PC-9 (cell line): ENCODE results near the gene SLC24A1. TPM values are rescaled to one million over a fixed set of nuclear protein-coding genes. Genes with fewer than 3 reads are reported as not detected.

Experiments used
- BruUV-seq: library from RNA; stranded (reverse); fragments of 400-500 nt; replicated peaks from 2 replicates; lab custom pipeline; 2021; lab: Mats Ljungman, UMichigan
- CTCF ChIA-PET: fragments of 300-600 bp; sonication (Branson Sonifier 250); formaldehyde crosslinking; loops from one replicate; lab custom pipeline; 2022; ENCODE audit warnings: antibody characterized with exemption; lab: Charles Lee
- POLR2A ChIA-PET: fragments of 300-600 bp; sonication (Branson Sonifier 250); formaldehyde crosslinking; loops from one replicate; lab custom pipeline; 2022; ENCODE audit warnings: antibody characterized with exemption; ENCODE audit not compliant: unreplicated experiment; lab: Charles Lee
- DNase-seq, 2 experiments: peaks; one replicate each; pipeline versions ENCODE4 v3.0.0 to v3.0.0-alpha.2; 2015 to 2022; ENCODE audit warnings: mixed read lengths in 1 of 2
- H2AFZ ChIP-seq: fragments of 200-600 bp; sonication (generic); 2 replicates; pipeline ENCODE4 v1.8.1; 2017; ENCODE audit warnings: antibody characterized with exemption
- H3F3A ChIP-seq: fragments of 200-600 bp; sonication (generic); 2 replicates; pipeline ENCODE4 v1.8.1; 2017; ENCODE audit warnings: antibody characterized with exemption, mild to moderate bottlenecking, low read depth; ENCODE audit not compliant: insufficient read depth
- H3K27ac ChIP-seq: fragments of 200-600 bp; sonication (generic); 2 replicates; pipeline ENCODE4 v1.6.1; 2016; ENCODE audit warnings: mixed run types
- H3K27me3 ChIP-seq: fragments of 200-600 bp; sonication (generic); 2 replicates; pipeline ENCODE4 v1.6.1; 2016; ENCODE audit warnings: low read depth, mixed run types; ENCODE audit not compliant: insufficient read depth
- H3K36me3 ChIP-seq: fragments of 200-600 bp; sonication (generic); 2 replicates; pipeline ENCODE4 v1.6.1; 2016; ENCODE audit warnings: low read depth, mixed run types
- H3K4me1 ChIP-seq: fragments of 200-600 bp; sonication (generic); replicated peaks from 2 replicates; pipeline ENCODE4 v1.6.1; 2016; ENCODE audit warnings: mixed run types; ENCODE audit not compliant: insufficient read depth
- H3K4me2 ChIP-seq: fragments of 200-600 bp; sonication (generic); 2 replicates; pipeline ENCODE4 v1.6.1; 2017; ENCODE audit warnings: mixed run types
- H3K4me3 ChIP-seq: fragments of 200-600 bp; sonication (generic); 2 replicates; pipeline ENCODE4 v1.6.1; 2016; ENCODE audit warnings: mixed run types
- H3K79me2 ChIP-seq: fragments of 200-600 bp; sonication (generic); 2 replicates; pipeline ENCODE4 v1.6.1; 2017; ENCODE audit warnings: low read depth, mixed run types
- H3K9me2 ChIP-seq: fragments of 200-600 bp; sonication (generic); 2 replicates; pipeline ENCODE4 v1.8.1; 2017; ENCODE audit warnings: mild to moderate bottlenecking; ENCODE audit not compliant: insufficient read depth
- H3K9me3 ChIP-seq: fragments of 200-600 bp; sonication (generic); 2 replicates; pipeline ENCODE4 v1.8.1; 2016; ENCODE audit warnings: low read depth; ENCODE audit not compliant: insufficient read depth
- H4K20me1 ChIP-seq: fragments of 200-600 bp; sonication (generic); 2 replicates; pipeline ENCODE4 v1.8.1; 2017; ENCODE audit not compliant: insufficient read depth
- EZH2 ChIP-seq: fragments of 200-600 bp; sonication (generic); IDR thresholded peaks from 2 replicates; pipeline ENCODE4 v1.8.0; 2017; ENCODE audit warnings: antibody characterized with exemption, low read depth
- intact Hi-C: fragments of 100-400 bp; cut with micrococcal nuclease; formaldehyde crosslinking; loops from one replicate; pipeline ENCODE4 v1.10.0; 2022; ENCODE audit not compliant: unreplicated experiment
- total RNA-seq: library from RNA; stranded (reverse); gene quantifications from 2 replicates; pipeline ENCODE4 v1.2.3, GENCODE V29; 2021
- TF ChIP-seq, protein P1 (sequence below): fragments of 200-600 bp; sonication (generic); conservative IDR thresholded peaks from 2 replicates; pipeline ENCODE4 v1.6.1; 2017; ENCODE audit warnings: mixed run types, antibody characterized with exemption, mild to moderate bottlenecking, moderate library complexity

The SLC24A1 gene
- total RNA-seq, 1 experiment from 2014 or later, result 22.5 TPM

DNA sequence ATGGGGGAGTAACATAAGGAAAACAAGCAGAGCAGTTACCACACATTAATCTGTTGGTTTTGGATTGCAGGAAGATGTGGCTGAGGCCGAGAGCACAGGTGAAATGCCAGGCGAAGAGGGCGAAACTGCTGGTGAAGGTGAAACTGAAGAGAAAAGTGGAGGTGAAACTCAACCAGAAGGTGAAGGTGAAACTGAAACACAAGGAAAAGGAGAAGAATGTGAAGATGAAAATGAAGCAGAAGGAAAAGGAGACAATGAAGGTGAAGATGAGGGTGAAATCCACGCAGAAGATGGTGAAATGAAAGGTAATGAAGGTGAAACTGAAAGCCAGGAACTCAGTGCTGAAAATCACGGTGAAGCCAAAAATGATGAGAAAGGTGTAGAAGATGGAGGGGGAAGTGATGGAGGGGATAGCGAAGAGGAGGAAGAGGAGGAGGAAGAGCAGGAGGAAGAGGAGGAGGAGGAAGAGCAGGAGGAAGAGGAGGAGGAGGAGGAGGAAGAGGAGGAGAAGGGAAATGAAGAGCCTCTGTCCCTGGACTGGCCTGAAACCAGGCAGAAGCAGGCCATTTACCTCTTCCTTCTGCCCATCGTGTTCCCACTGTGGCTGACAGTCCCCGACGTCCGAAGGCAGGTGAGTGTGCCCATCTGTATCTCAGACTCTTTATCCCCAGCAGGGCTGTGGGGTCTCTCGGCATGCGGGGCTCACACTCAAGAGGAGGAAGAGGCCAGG, 28.7 kb downstream of the SLC24A1 start:
- ChIA-PET POLR2A (no interaction called here), CTCF (no interaction called here)
- no peak overlapping the region for H3K4me3 ChIP-seq
- no peak overlapping the region for H3K4me2 ChIP-seq
- H3K79me2 ChIP-seq, result no peaks in the 10 kb centered on the region
- no peaks in the 10 kb centered on the region for H3K36me3 ChIP-seq
- H3K27me3 ChIP-seq, result no peaks in the 10 kb centered on the region
- no peak overlapping the region for H2AFZ ChIP-seq
- no peaks in the 10 kb centered on the region for H3K9me3 ChIP-seq
- DNase-seq, result no peak
- intact Hi-C loops, result no loop called here
- H3F3A ChIP-seq, result no peaks in the 10 kb centered on the region
- H3K27ac ChIP-seq, result no peak overlapping the region
- no TSS peak for BruUV-seq
- peaks cover 9% of the 10 kb centered on the region; the same call in 1 of the 2 replicates for H3K4me1 ChIP-seq
- H4K20me1 ChIP-seq, result no peaks in the 10 kb centered on the region
- H3K9me2 ChIP-seq, result no peaks in the 10 kb centered on the region
- TF ChIP-seq, protein P1, sequence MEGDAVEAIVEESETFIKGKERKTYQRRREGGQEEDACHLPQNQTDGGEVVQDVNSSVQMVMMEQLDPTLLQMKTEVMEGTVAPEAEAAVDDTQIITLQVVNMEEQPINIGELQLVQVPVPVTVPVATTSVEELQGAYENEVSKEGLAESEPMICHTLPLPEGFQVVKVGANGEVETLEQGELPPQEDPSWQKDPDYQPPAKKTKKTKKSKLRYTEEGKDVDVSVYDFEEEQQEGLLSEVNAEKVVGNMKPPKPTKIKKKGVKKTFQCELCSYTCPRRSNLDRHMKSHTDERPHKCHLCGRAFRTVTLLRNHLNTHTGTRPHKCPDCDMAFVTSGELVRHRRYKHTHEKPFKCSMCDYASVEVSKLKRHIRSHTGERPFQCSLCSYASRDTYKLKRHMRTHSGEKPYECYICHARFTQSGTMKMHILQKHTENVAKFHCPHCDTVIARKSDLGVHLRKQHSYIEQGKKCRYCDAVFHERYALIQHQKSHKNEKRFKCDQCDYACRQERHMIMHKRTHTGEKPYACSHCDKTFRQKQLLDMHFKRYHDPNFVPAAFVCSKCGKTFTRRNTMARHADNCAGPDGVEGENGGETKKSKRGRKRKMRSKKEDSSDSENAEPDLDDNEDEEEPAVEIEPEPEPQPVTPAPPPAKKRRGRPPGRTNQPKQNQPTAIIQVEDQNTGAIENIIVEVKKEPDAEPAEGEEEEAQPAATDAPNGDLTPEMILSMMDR, result no peak
- no peak for TF ChIP-seq EZH2

DNA sequence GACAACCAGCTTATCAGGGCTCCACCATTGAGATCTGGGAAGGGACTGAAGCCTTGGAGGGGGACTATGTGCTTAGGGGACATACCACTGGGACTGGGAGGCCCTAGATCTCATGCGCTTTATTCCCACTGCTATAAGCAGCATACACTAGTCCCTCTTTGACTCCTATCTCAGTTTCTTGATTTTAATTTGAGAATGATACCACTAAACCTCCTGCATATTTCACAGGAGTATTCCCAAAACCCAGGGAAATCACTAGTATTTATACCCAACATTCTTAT, 29.2 kb downstream of the SLC24A1 start:
- Histone ChIP-seq H3K79me2 (no peaks in the 10 kb centered on the region), H3F3A (no peaks in the 10 kb centered on the region), H3K9me2 (no peaks in the 10 kb centered on the region), H3K27me3 (no peaks in the 10 kb centered on the region), H3K36me3 (no peaks in the 10 kb centered on the region), H3K4me1 (peaks cover 9% of the 10 kb centered on the region; the same call in 1 of the 2 replicates), H3K4me3 (no peak overlapping the region), H3K4me2 (no peak overlapping the region), H3K27ac (no peak overlapping the region), H2AFZ (no peak overlapping the region), H3K9me3 (no peaks in the 10 kb centered on the region), H4K20me1 (no peaks in the 10 kb centered on the region)
- TF ChIP-seq, protein P1, result no peak
- TF ChIP-seq EZH2, result no peak
- POLR2A ChIA-PET, result no interaction called here
- no TSS peak for BruUV-seq
- DNase-seq, result no peak
- intact Hi-C loops, result no loop called here
- CTCF ChIA-PET, result no interaction called here

DNA sequence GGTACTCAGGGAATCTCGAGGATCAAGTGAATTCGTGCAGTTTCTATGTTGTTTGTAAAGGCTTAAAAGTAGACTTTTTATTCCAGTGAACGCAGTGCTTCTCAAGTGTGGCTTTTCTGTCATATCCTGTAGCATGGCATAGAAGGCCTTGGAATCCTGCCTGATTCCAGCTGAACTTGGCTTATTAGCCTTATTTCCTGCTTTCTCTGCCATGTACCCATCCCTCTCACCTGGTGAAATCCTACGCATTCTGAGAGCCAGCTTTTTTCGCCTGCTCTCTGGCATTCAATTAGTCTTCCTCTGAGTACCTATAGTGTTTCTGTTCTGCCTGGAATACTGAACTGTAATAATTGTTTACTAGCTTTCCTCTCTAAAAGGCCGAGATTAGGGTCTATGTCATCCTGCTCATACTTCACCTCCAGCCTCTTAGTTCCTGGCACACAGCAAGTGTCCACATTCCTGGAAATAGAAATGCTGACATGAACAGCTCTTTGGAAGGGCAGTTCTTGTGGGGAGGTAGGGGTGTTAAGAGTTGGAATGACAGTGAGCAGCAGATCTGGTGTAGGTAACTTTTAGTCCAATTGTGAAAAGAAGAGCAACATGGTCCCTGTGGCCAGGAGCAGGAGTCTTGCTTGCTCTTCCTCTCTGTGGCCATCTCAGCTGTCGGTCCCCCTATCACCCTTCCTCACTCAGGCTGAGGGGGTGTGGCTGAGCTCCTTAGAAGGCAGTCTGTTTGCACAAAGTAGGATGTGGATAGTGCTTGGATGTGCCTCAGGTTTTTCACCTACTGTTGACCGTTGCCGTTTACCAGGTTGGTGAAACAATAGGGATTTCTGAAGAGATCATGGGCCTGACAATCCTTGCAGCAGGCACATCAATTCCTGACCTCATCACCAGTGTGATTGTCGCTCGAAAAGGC, 30.4 kb downstream of the SLC24A1 start:
- Histone ChIP-seq H3K9me2 (no peaks in the 10 kb centered on the region), H3F3A (no peaks in the 10 kb centered on the region), H3K79me2 (no peaks in the 10 kb centered on the region), H3K27me3 (no peaks in the 10 kb centered on the region), H4K20me1 (no peaks in the 10 kb centered on the region), H3K4me1 (peaks cover 9% of the 10 kb centered on the region; the same call in 1 of the 2 replicates), H3K27ac (no peak overlapping the region), H2AFZ (no peak overlapping the region), H3K9me3 (no peaks in the 10 kb centered on the region), H3K36me3 (no peaks in the 10 kb centered on the region), H3K4me3 (no peak overlapping the region), H3K4me2 (no peak overlapping the region)
- no peak for DNase-seq
- ChIA-PET CTCF (no interaction called here), POLR2A (no interaction called here)
- intact Hi-C loops, result no loop called here
- TF ChIP-seq, protein P1, result no peak
- TF ChIP-seq EZH2, result no peak
- no TSS peak for BruUV-seq
